Activated CD8-positive, alpha-beta memory T cell treated with anti-CD3 and anti-CD28 coated beads, Interleukin-2, amount 50 U/mL, for 1 hour (primary cell): ENCODE data around the gene DUOX2.
"Not testable (repeated sequence)": the region's sequence is repeated elsewhere in the genome, so short reads cannot be mapped to it uniquely, and the experiment has no call there.

Source experiments
- DNase-seq: peaks from one replicate; pipeline ENCODE4 v3.0.0-alpha.2; 2020; ENCODE audit errors: extremely low read depth

DUOX2 gene

DNA sequence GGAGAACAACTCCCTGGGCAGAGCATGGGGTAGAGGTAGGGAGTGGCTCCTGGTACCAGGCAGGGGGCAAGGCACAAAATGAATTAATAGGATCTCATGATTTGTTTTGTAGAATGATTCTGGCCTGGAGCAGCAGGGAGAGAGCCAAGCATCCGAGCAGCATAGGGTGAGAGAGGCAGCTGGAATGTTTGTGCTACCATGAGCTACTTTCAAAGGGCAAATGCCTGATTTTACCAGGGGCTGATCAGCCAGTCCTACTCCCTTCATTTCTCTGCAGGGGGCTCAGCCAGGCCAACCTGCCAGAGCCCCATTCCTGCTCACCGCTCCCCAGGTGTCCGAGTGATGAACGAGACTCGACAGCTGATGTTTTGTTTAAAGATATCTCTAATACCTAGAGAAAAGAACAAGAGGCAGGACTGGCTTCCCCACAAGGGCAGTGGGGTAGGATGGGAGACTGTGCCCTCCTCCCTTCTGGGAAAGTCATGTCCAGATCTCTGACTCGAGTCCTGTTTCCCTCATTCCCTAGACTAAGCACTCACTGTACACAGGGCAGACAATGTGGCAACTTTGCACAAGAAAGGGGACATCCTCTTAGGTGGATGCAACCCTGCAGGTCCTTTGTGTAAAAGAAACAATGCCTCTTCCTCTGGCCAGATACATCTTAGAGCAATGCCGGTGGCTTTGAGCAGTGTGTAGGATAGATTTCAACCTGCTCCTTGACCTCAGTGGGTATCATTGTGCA lies 12.9 kb downstream of the DUOX2 start:
- no peak for DNase-seq

DNA sequence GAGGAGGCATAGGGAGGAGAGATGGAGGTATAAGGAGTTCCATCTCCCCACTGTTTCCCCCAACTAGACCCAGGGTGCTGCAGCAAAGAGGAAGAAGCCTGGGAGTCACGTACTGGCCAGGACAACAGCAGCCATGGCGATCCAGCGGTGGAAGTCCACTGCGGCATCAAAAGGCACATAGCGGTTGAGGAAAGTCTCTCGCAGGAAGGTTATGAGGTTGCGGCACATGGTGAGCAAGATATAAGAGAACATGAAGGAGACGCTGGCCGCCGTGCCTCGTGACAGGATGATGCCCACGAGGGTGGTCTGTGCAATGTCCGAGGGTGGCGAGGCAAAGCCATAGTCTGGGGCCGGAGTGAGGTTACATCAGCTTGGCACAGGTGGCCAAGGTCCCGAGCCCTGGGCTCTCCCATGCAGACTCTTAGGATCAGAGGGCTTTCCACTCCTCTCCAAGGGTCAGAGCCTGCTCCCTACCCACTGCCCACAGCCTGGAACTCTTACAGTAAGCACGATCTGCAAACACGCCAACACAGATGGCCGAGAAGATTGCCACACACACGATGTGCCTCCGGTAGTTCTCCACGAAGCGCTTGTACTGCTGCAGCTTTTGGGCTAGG lies 14.3 kb downstream of the DUOX2 start:
- DNase-seq: no peak

DNA sequence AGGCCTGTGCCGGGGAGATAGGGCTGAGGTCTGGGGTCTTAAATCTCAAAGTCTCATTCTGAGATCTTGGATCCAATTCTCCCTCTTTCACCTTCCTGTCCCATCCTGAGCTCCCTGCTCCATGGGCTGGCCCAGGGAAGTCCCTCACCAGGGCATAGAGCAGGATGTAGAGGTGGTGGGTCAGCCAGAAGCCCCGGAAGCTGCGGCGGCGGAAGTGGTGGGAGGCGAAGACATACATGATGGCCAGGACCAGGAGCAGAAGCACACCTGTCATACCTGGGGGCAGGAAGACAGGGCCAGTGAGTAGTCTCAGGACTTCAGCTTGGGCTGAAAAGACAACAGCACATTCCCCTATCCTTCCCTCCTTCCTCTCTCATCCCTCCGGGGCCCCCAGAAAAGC lies 16.5 kb downstream of the DUOX2 start:
- DNase-seq: no peak

DNA sequence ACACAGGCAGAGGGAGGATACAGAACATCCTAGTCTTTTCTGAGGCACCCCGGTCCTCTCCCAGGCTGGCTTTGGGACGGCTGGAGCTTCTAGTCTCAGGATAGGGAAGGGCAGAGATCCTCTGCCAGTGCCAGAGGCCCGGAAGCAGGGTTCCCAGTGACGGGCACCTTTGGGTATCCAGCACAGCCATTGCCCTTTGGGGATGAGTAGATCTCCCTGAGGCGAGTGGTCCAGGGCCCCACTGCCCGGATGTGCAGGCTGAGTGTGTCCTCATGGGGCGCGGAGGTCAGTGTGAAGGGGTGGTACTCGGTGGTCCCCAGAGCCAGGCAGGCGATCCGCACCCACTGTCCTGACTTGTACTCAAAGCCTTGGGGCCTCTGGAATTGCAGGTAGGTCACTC lies 18.3 kb downstream of the DUOX2 start:
- DNase-seq: no peak

DNA sequence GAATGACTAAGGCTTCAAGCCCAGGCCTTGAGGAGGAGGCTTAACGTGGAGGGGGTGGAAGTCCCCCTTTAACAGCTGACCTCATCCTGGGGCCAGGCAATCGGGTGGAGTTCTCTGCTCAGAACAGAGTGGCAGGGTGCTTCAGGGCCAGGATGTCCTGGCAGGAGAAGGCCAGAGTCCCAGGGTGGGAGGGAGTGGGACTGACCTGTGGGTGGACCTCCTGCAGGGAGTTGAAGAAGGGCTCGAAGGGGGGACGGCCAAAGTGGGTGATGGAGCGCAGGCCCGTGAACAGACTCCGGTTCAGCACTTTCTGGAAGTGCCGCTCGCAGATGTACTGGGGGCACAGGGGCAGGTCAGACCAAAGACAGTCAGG lies 19.6 kb downstream of the DUOX2 start:
- no peak for DNase-seq

DNA sequence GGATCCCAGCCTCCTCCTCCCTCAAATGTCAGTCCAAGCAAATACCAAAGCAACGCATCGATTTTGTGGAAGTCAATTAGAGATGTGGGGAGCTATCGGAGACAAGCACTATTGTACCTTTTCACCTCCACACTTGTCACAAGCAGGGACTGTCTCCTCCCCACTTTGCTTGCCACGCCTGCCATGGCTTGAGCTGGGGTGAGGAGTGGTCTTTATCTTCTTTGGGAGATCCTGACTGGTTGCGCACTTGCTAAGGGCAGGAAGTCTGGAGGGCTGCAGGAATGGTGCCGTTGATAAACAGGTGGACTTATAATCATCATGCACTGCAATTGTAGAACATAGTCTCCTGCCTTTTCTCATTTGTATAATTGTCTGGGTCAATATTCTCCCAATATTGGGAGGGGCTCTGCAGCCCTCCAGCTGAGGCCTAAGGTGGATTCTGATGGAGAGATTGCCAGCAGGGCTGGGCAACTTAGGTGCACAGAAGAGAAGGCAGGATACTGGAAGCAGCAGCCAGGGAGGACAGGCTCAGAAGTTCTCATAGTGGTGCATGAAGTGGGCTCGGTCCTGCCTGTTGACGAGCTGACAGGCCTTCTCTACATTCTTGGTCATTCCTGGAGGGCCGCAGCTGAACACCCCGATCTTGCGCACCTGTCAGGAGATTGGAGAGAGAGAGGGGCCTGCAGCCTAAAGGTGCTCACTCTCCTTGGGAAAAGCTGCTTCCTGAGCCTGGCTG lies 20.2 kb downstream of the DUOX2 start:
- no peak for DNase-seq

DNA sequence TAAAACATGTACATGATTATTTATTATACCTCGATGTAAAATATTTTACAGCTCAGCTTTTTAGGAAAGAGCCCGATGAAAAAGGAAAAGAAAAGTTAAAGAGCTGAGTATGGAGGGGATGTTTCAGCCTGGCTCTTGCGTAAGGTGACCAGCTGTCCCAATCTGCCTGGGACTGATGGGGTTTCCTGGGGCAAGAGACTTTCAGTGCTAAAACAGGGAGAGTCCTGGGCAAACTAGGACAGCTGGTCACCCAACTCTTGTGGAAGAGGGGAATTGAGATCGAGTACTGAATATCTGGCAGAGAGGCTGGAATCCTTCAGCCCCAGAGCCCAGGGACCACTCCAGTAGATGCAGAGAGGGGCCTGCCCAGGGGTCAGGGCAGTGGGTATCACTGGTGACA lies 21.0 kb downstream of the DUOX2 start:
- no peak for DNase-seq

DNA sequence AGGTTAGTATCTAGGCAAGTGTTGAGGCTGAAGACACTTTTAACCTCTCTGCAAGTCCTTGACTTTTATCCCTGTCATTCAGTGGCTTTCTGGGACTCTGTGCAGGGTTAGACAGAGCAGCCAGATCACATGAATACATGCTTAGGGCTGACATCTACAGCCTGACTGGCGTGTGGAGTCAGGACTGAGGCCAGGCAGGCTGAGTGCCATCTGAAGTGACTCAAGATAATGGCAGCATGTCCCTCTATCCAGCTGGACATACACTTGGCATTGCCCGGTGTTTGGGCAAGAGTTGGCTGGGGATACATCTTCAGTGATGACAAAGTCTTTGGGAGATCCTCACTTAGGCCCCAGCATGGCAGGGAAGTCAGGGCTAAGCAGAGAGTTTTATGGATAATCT lies 22.4 kb downstream of the DUOX2 start:
- no peak for DNase-seq

DNA sequence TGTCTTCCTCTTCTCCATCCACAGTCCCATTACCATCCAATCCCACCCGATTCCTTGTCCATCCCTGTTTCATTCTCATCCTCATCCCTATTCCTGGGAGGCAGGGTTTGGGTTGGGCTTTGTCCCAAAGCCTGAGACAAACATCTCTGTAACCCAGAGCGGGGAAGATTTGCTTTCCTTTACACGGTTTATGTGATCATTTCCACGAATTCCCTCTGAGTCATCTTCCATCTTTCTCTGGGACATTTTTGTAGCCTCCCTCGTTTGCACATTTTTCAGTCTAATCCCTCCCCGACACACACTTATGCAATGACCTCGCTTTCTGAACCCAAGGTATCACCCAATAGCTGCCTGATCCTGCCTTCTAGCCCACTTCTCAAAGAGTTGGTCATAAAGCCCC lies 22.8 kb downstream of the DUOX2 start:
- no peak for DNase-seq

DNA sequence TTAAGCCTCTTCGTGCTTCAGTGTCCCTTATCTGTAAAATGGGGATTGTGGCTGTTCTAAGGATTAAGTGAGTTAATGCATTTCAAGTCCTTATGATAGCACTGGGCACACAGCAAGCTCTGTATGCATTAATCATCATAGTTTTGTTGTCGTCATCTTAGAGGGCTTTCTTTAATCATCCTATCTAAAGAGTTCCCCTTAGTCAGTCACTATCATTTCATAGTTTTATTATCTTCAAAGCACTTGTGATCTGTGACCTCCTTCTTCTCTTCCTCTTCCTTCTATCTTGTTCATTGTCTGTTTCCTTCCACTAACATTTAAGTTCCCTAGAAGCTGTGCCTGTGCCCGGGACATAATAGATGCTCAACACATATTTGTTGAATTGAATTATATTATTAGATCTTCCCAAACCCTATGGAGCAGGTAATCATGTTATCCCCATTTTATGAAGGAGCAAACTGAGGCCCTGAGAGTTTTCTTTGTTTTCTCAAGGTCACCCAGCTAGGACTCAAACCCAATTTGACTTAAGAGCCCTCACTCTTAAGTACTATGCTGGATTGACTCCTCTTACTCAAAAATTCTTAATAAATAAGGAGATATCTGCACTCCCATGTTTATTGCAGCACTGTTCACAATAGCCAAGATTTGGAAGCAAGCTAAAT lies 24.1 kb downstream of the DUOX2 start:
- DNase-seq: no peak

DNA sequence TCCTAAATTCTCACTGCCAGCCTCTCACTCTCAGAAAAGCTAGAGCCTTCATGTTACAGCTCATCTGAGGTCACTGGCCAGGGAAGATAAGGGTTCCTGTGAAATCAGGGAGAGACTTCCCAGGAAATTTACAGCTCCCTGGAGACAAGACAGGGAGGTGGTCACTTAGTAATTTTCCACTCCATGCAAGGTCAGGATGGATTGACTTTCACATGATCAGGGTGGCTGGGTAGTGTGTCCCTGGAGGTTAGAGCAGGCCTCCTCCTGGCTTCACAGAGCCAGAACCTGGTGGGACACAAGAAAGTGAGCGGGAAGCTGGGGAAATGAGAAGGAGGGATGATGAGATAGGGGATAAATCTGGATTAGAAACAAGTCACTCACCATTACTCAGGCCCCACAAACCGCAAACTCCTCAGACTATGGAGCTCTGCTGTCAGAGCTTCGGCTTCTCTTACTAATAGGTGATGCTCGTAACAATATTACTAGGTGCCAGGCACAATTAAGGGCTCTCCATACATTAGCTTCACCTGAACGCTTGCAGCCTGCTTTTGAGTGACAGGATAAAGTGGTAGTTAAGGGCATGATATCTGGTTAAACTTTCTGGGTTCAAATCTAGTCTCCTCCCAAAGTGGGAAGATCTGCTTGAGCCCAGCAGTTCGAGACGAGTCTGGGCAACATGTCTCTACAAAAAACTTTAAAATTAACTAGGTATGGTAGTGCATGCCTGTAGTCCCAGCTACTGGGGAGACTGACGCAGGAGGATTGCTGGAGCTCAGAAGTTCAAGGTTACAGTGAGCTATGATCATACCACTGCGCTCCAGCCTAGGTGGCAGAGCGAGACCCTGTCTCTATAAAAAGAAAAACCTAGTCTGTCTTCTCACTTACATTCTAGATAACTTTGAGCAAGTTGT lies 24.9 kb downstream of the DUOX2 start:
- DNase-seq: no peak

DNA sequence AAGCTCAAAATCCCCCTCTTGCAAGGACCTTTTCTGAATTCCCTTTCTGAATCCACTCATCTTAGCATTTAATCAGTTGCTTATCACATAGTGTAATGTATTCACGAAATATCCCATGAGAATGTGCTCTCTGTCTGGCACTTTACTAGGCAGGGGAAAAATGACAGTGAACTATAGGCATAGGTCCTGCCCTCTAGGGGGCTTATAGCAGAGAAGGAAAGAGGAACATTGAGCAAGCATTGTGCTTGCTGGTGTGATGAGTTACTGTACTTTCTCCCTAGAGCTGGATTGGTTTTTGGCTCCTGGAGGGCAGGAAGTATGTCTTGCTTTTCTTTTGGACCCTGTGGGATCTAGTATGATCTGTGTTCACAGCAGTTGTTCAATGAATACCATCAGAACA lies 26.5 kb downstream of the DUOX2 start:
- no peak for DNase-seq

DNA sequence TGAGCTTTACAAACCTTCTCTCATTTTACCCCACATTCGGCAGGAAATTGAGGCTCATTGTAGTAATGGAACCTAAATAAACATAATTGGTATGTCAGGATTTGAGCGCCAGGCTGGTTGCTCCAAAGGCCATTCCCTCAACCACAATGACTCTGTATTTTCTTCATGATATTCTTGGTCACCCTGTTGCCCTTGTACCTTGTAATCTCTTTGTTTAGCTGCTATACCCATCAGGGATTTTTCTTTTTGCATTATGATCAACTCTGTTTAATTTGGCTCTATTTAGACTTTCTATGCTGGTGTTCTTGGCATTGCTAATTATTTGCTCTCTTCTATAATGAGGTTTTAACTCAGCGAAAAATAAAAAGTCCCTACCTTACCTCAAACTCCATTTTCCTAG lies 29.8 kb downstream of the DUOX2 start:
- no peak for DNase-seq

DNA sequence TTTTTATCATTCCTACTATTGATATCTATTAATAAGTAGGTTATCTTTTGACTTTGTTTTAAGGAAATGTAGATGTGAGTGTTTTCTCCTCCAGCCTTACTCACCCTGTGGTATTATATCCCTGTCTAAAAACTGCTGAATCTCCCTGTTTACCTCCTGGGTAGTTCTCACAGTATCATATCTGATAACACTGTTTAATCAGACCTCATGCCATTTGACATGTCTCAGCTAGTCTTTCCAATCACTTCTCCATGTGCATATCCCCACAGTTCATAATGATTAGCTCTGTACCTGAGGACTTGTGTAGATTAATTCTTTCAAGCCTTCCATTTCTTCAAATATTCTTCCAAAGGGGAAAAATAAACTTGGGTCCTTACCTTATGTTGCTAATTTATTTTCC lies 30.7 kb downstream of the DUOX2 start:
- DNase-seq: no peak

DNA sequence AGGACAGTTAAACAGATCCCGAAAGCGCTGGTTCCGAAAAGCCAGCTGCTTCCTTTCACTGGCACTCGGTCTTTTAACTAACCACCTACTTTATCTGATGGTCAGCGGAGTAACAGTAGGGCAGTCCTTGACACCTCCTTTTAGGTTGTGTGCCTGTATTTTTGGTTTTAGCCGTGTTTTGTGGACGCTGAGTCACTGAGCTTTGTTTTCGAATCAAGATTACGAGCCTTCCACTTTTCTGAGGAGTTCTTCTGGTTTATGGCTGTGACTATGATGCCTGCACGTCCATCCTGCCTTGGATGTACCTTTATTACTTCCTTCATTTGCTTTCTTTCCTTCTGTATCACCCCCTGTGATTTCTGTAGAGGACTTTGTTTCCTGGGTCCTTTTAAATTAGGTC lies 31.6 kb downstream of the DUOX2 start:
- DNase-seq: not testable (repeated sequence)

DNA sequence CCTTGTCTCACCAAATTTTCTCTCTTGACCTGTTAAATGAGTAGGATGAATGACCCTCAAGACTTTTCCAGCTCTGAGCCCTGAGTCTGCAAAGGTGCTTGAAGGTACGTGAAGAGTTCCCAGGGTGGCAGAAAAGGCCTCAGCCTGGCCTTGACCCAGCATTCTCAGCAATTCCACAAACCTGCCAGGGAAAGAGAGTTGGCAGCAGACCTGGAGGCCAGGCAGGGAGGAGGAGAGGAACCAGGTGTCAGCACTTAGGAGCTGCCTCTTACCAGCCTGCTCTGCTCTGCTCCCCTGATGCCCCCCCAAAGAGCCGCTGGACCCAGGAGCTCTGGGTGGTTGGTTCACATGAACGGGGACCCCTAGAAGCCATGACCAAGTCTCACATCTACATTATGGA lies 33.4 kb downstream of the DUOX2 start:
- DNase-seq: not testable (repeated sequence)

DNA sequence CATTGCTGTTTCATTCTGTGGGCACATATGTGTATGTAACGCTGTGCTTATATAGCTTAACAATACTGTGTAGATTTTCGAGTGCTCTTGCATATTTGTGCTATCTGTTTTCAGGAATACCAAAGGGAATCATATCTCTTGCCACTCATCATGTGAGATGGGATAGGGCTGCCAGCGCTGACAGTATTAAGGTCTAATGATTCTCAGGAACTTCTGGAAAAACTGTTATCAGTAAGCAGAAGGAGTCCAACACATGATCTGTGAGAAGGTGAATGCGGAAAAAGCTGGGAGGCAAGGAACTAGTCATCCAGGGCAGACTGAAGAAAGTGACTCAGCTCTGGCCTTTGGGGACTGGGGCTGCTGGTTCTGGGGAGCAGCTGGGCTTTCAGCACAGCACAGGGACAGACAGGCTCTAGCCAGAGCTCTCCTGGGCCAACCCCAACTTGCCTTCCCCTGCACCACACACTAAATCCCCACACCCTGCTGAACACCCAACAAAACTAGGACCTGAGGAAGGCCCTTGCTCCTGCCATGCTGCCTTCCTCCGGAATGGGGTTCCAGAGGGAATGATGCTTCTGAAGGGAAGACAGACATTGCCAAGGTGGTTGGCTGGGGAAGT lies 34.2 kb downstream of the DUOX2 start:
- DNase-seq: not testable (repeated sequence)

DNA sequence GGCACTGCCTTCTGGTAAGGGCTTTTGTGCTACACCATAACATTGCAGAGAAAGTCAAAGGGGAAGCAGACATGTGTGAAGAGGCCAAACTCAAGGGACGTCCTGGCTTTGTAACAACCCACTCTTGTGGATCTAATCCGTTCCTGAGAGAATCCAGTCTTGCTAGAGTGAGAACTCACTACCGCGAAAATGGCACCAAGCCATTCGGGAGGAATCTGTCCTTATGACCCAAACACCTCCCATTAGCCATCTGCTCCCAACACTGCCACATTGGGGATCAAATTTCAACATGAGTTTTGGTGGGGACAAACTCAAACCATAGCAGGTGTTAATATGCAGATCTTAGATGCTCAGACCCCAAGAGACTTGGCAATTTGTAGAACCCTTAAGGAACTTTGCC lies 34.8 kb downstream of the DUOX2 start:
- DNase-seq: not testable (repeated sequence)

DNA sequence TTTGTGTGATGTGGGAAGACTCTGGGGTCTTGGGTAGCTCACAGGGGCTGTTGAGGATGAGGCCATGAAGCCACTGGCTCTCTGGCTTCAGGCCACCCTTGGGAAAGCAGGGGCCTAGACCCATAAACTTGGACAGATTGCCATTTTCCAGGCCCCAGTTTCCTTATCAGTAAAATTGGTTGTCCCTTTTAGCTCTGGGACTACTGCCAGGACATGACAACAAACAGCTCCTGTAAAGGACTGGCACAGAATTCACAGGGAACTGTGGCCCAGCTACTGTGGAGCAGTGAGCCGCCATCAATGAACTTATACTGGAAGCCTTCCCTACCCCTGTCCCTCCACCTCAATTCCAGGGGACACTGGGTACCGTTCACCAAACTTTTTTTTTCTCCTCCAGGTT lies 36.6 kb downstream of the DUOX2 start:
- DNase-seq: not testable (repeated sequence)

DNA sequence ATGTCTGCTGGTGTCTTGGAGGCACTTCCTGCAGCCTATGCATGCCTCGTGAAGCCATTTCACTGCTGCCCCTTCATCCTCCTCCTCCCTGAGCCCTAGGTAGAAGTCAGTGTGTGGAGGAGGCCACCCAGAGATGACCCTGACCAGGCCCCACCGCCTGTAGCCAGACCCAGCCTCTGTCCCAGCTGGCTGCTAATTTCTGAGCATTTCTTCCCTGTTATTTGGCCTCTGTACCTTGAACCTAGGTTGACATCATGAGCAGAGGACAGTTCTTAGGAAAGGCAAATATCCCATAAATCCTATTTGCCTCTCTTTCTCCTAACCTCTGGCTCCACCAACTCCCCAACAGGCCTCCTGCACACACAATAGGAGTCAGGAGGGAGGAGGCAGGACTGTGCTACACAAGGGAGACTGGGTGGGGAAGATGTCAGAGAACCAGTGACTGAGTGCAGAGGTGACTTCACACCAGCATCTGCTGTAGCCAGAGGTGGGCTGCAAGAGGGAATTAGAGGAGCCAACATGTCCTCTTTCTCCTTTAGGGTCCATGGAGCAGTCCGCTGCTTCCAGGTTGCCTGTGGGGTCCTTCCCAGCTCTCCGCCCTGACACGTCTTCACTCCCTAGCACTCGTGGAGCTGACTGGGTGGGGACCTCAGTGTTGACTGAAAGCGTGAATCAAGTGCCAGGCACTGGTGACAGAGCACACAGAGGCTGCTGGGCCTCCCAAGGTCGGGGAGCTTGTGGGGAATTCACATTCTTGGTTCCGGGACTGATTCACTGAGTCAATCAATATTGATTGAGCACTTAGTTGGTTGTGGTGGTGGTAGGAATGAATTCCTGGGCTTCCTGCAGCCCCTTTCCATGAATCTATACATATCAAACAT lies 38.3 kb downstream of the DUOX2 start:
- not testable (repeated sequence) for DNase-seq
